Iris pigment epithelial cell (primary cell): Measurements from ENCODE around the gene SMURF1.
"Not testable (repeated sequence)": the region's sequence is repeated elsewhere in the genome, so short reads cannot be mapped to it uniquely, and the experiment has no call there.

Source experiments
- DNase-seq: peaks from one replicate; pipeline ENCODE4 v3.0.0-alpha.2; 2011; ENCODE audit warnings: low read depth

SMURF1 gene

DNA sequence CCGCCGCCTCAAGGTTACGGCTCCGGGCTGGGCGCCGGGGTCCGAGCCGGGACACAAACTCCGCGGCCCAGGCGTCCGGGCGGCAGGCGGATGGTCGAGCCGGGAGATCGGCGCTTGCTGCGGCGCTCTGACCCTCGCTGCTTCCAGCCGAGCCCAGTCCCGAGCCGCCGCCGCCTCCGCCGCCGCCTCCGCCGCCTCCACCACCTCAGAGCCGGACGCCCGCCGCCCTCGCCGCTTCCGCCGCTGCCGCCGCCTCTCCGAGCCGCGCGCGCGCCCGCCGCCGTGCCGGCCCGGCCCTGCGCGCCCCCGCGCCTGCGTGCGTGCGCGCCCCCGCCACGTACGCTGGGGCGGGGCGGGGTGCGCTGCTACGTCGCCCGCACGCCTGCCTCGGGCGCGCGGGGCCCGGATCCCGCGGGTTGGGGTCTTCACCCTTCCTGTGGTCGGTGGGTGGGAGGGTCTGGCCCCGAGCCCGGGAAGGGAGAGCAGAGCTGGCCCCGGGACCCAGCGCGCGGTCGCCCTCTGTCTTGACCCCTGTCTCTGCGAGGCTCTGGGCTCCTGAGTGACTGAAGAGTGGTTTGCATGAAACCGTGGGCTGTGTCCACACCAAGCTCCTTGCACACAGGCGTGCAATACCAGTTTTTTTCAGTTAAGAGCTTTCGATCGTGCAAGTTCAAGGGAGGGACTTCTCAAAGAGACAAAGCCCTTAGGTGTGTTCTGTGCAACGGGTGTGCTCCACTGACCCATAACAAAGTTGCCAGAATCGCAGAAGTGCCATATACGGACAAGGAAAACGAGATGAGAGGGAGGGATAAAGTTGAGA is at the start of gene SMURF1:
SMURF1 (minus strand) TSS at position 256 of the 820 bp plus-strand sequence. CDS start 328 bp downstream, outside the sequence.
- peak; percentile 66 for DNase-seq

DNA sequence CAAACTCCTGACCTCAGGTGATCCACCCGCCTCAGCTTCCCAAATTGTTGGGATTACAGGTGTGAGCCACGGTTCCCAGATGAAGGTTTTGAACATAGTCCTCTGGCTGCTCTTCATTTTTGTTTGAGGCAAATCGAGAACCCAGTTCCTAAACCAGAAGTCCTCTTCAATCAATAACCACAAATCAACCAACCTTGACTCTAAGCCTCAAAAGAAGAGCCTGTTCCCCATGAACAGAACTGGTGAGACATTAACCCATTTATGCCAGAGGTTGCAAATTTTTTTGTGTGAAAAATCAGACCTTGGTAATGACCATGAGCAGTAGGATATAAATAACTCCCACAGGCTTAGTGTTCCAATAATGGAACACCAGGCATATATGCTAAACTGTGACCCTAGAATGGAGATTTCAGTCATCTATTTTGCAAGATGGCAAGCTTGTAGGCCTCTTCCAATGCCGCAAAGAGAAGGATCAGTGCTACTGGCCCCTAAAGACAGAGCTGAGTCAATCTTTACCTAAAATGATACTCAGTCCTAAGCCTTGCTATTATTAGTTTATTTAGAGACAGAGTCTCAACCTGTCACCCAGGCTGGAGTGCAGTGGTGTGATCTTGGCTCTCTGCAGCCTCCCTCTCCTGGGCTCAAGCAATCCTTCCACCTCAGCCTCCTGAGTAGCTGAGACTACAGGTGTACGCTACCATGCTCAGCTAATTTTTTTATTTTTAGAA is 48.1 kb upstream of the SMURF1 start:
- DNase-seq, result no peak

DNA sequence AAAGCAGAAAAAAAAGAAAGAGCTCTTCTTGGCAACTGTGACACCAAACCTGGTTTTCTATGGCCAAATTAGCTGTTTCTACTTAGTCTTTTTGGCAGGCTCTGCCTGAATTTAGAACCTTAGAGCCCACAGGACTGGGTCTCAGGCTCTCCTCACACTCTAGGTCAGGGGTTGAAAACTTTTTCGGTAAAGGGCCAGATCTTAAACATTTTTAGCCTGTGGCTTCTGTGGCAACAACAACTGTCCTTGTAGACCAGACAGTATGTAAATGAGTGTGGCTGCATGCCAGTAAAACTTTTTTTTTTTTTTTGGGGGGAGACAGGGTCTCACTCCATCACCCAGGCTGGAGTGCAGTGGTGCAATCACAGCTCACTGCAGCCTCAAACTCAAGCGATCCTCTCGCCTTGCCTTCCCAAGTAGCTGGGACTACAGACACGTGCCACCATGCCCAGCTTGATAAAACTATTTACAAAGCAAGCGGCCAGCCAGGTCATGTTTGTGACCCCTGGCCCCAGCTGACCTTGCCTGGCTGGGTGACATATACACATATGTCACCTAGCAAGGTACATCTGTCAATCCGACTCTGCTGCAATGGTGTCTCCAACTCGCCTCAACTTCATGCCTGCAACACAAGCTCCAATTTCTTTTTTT is 46.6 kb upstream of the SMURF1 start:
- DNase-seq, result no peak

DNA sequence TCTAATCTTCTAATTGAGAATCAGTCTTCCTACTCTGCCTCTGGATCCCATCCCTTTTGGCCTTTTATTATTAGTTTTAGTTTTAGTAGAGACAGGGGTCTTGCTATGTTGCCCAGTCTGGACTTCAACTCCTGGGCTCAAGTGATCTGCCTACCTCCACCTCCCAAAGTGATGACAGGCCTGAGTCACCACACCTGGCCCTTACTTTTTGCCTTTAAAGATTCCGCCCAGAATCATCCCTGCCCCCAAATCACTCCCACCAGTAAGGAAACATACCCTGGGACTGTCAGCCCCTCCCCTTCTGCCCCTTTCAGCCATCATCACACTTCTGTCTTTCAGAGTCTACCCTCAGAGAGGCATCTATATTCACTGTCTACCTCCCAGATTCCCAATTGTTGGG is 45.3 kb upstream of the SMURF1 start:
- no peak for DNase-seq

DNA sequence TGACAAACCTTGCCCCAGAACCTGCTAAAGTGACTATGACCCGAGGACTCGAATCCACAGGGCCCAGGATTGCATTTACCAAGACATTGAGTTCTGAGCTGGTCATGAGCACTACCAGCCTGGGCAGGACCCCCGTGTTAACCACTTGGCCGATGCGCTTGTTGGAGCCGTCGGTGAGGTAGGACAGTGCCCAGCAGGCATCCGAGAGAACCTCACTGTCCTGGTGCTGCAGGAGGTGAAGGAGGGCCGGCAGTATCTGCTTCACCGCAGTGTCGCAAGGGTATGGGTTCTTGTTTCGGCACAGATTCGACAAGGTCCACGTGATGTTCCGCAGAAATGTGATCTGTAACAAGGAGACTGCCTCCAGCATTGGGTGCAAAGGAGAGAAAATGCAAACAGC is 44.3 kb upstream of the SMURF1 start:
- DNase-seq, result no peak

DNA sequence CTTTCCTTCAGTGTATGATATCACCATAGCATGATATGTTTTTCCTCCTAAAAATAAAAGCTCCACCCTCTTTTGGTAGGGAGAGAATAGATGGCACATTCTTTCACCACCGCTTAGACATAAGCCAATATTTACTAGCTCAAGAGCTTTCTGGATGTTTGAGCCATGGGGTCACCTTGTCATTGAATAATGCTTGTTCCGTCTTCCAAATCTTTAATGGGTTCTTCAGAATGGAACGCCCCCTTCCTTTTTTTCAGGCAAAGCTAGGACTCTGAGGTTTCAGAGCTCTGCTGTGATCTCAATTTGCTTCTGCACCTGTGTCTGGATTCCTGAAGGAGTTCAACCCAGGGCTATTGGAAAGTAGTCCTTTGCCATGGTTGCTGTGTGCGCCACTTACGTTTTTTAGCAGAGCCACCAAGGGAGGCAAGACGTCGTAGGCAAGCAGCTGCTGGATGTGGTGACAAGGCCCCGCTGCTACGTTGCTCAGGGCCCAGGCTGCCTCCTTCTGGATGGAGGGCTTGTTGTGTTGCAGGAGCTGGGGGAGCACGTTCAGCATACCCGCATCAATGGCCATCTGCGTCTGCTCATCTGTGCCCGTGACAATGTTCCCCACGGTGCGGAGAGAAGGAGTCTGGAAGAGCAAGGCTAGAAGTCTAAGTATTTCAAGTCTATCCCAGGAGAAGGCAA is 40.8 kb upstream of the SMURF1 start:
- no peak for DNase-seq

DNA sequence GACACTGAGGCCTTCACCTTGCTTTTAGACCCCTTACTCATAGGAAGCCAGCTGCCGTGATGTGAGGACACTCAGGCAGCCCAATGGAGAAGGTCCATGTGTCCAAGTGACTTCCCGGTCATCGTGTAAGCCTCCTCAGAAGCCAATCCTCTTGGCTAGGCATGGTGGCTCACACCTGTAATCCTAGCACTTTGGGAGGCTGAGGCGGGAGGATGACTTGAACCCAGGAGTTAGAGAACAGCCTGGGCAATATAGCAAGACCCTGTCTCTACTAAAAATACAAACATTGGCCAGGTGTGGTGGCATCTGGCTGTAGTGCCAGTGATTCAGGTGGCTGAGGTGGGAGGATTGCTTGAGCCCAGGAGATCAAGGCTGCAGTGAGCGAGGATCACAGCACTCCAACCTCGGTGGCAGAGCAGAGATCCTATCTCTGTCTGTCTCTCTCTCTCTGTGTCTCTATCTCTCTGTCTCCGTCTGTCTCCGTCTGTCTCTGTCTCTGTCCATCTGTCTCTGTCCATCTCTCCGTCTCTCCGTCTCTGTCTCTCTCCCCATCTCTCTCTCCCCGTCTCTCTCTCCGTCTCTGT is 36.3 kb upstream of the SMURF1 start:
- no peak for DNase-seq

DNA sequence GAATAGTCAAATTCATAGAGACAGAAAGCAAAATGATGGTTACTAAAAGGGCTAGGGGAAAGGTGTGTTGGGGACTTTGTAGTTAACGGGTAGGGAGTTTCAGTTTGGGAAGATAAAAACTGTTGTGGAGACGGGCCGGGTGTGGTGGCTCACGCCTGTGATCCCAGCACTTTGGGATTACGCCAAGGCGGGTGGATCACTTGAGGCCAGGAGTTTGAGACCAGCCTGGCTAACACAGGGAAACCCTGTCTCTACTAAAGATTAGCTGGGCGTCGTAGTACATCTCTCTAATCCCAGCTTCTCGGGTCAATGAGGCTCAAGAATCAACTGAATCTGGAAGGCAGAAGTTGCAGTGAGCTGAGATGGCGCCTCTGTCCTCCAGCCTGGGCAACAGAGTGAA is 33.3 kb upstream of the SMURF1 start:
- DNase-seq, result no peak

DNA sequence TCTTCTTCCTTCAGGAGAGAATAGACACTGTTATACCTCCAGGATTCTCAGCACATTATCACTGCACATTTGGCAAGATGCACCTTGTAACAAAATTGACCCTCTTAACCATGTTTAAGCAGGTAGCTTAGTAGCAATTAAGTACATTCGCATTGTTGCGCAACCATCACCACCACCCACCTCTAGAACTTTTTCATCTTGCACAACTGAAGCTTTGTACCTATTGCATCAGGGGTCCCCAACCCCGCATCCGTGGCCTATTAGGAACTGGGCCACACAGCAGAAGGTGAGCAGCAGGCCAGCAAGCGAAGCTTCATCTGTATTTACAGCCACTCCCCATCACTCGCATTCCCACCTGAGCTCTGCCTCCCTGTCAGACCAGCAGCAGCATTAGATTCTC is 29.9 kb upstream of the SMURF1 start:
- DNase-seq, result peak; percentile 5

DNA sequence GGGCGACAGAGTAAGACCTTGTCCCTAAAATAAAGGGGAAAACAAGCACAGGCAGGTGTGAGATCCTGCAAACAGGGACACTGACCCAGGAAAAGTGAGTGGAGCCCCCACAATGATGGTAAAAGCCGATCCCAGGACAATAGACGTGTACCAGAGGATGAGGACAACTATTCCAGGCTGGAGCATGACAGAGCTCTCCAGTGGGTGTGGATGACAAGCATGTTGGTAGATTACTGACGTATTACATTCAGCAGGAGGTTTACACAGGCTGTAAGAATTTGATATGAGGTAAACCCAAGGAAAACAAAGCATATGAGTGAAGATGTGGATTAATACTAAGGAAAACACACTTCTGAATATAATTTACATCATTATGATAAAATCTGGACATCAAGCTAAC is 27.8 kb upstream of the SMURF1 start:
- peak; percentile 22 for DNase-seq

DNA sequence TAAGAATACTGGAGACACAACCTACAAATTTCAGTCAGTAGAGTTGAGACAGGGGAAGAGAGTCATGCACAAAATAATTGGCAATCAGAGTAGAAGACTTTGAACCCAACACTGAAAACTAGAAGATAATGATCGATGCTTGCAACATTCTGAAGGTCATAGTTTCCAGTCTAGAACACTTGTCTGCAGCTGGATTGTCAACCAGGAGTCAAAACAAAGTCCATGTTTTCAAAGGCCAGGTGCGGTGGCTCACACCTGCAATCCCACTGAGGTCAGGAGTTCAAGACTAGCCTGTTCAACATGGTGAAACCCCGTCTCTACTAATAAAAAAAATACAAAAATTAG is 26.8 kb upstream of the SMURF1 start:
- DNase-seq, result no peak

DNA sequence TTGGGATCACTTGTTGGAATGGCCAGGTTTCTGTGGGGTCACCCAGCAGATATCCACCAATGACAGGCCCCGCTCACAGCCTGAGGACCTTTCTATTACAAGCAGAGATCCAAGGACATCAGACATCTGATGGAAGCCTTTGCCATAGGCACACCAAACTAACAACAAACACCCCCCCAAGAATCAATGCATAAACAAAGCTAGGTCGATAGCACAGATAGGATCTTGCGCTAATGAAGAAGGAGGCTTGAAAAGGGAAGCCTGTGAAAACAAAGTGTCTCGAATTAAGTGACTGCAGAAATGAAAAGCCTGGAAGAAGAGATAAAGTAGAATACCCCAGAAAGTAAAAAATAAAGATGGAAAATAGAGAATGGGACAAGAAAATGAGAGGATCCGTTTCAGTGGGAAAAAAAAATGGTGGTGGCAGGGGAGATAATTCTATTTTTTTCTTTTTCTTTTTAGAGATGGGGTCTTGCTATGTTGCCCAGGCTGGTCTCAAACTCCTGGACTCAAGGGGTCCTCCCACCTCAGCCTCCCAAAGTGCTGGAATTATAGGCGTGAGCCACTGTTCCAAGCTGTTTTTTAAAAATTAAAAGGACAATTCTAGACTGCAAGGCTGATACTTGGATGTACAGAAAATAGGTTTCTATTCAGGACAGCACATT is 26.3 kb upstream of the SMURF1 start:
- no peak for DNase-seq

DNA sequence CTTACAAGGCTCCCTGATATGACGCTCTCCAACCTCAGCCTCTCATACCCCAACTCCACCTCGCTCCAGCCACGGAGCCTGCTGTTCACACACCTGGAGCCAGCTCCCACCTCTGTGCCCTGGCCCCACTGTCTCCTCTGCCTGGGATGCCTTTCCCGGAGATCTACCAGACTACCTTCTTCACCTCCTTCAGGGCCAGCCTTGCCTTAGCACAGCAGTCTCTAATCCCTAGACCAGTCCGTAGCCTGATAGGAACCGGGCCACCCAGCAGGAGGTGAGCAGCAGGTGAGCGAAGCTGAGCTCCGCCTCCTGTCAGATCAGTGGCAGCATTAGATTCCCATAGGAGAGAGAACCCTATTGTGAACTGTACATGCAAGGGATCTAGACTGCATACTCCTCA is 23.2 kb upstream of the SMURF1 start:
- DNase-seq, result no peak

DNA sequence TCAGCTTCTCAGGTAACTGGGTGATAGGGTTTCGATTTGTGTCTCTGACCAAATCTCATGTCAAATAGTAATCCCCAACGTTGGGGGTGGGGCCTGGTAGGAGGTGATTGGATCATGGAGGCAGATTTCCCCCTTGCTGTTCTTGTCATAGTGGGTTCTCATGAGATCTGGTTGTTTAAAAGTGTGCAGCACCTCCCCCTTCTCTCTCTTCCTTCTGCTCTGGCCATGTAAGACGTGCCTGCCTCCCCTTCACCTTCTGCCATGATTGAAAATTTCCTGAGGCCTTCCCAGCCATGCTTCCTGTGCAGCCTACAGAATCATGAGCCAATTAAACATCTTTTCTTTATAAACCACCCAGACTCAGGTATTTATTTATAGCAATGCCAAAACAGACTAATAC is 21.9 kb upstream of the SMURF1 start:
- DNase-seq, result no peak

DNA sequence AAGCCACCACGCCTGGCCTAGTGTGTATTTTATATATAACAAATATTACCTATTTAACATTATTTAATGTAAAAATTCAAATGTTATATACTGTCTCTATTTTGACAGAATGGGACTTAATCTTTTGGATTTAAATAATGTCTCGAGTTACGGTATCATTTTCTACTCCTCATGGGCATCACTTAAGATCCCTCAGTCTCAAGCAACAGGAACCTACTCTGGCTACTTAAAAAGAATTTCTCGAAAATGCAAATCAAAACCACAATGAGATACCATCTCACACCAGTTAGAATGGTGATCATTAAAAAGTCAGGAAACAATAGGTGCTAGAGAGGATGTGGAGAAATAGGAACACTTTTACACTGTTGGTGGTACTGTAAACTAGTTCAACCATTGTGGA is 19.8 kb upstream of the SMURF1 start:
- not testable (repeated sequence) for DNase-seq

DNA sequence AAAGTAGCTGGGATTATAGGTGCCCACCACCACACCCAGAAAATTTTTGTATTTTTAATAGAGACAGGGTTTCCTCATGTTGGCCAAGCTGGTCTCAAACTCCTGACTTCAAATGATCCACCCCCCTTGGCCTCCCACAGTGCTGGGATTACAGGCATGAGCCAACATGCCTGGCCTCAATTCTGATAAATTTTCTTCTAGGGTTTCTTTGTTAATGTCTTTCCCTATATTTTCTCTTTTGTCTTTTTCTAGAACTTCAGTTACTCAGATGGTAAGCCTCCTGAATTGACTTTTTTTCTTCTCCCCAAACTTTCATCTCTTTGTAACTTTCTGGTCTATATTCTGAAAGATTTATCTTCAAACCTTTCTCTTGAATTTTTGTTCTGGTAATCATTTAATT is 12.7 kb upstream of the SMURF1 start:
- no peak for DNase-seq

DNA sequence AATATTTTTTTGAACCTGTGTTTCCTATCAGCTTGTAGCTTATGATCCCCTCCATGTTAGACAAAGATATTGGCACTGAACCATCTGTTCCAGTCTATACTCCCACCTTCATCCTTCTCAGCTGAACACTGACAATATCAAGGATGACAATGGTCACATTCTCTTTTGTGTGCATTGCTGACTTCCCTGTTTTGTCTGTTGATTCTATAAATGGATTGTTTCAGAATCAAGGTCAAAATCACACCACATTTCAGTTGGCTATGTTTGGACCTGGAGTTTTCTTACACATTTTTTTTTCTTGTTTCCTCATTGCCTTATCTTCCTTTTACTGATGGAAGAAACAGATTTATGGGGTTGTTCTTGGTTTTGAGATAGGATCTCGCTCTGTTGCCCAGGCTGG is 11.3 kb upstream of the SMURF1 start:
- DNase-seq, result no peak

DNA sequence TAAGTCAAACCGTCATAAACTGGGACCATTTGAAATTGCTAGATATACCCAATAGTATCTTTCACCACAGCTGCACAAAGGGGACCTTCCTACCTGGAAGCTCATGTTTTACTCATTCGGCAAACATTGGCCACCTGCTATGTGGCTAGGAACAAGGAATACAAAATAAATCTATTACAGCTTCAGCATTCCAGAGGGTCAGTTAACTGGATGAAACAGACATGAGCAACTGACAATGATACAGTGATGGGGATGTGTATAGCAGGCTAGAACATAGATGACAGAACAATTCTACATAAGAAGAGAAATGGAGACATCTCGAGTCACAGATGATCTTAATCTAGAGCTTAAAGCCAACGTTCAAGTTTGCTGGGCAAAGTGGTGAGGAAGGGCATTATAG is 3.1 kb upstream of the SMURF1 start:
- DNase-seq, result no peak

DNA sequence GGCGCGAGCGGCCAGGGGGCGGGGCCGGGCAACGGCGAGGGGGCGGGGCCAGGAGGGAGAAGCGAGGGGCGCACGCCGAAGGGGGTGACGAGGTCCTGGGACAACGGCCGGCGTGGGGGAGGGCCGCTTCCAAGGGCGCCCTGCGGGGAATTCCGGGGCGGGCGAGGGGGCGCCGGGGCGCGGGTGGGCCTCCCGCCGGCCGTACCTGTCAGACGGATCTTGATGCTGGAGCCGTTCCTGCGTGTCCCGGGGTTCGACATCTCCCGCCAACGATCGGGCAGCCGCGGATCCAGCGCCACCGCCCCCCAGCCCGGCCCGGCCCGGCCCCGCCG is 421 bp downstream of the SMURF1 start:
- DNase-seq, result no peak

DNA sequence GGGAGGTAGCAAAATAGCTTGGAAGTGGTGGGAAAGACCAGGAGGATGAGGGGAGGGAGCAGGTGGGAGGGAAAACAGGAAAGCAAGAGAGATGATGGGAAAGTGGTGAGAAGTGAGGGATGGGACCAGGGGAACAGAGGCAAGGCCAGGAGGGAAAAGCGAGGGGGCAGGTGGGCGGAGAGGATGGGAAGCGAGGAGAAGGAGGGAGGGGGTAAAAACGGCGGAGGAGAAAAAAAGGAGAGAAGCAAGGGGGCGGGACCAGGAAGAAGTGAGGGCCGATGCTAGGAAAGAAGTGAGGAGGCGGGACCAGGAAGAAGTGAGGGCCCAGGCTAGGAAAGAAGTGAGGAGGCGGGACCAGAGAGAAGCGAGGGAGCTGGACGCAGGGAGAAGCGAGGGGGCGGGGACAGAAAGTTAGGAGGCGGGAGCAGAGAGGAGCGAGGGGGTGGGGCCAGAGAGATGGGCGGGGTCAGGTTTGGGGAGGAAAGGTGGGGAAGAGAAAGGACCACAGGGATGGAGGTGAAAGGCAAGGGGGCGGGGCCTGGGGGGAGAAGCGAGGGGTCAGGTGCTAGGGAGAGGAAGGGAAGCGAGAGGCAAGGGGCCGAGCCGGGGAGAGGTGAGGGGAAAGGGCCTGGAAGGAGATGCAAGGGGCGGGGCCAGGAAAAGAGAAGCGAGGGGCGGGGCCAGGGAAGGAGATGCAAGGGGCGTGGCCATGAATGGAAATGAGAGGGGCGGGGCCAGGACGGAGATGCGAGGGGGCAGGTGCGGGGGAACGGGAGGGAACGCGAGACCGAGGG is 984 bp downstream of the SMURF1 start:
- peak; percentile 95 for DNase-seq
